Breast epithelium (tissue), 4 donors: ENCODE measurements around the gene UBE2O. TPM values are rescaled to one million over a fixed set of nuclear protein-coding genes. Genes with fewer than 3 reads are reported as not detected.

Source experiments
- DNase-seq, 2 donors: peaks; one replicate each; pipeline ENCODE4 v3.0.0-alpha.2; 2019; ENCODE audit warnings: low spot score in 2 of 2
- H3K27ac ChIP-seq, 2 donors: fragments of 200-600 bp; sonication (generic) in 1 of 2; one replicate each; pipeline ENCODE4 v1.5.1; 2016 to 2019; ENCODE audit warnings: mild to moderate bottlenecking in 1 of 2
- H3K27me3 ChIP-seq, 2 donors: fragments of 200-600 bp; sonication (generic) in 1 of 2; one replicate each; pipeline versions ENCODE4 v1.5.1 to v1.6.0; 2017 to 2019; ENCODE audit warnings: control low read depth in 1 of 2, mild to moderate bottlenecking in 1 of 2
- H3K36me3 ChIP-seq: fragments of 200-600 bp; one replicate; pipeline ENCODE4 v1.5.1; 2019
- H3K4me1 ChIP-seq, 2 donors: fragments of 200-600 bp; sonication (generic); one replicate each; pipeline ENCODE4 v1.5.1; 2016 to 2019; ENCODE audit warnings: control low read depth in 1 of 2
- H3K4me3 ChIP-seq, 3 donors: fragments of 200-600 bp; sonication (generic); 1 replicate in 2 of 3; 2 replicates in 1 of 3; pipeline ENCODE4 v1.5.1; 2016 to 2019; ENCODE audit warnings: mild to moderate bottlenecking in 3 of 3, moderate library complexity in 2 of 3
- H3K9me3 ChIP-seq, 2 donors: fragments of 200-600 bp; sonication (generic) in 1 of 2; one replicate each; pipeline ENCODE4 v1.5.1; 2016 to 2019; ENCODE audit warnings: control low read depth in 1 of 2
- CTCF ChIP-seq, 3 donors: fragments of 450-650 bp; IDR thresholded peaks; one replicate each; pipeline ENCODE4 v1.5.1; 2016 to 2017; ENCODE audit warnings: antibody characterized with exemption in 3 of 3, mild to moderate bottlenecking in 3 of 3, moderate library complexity in 3 of 3
- POLR2A ChIP-seq: fragments of 450-650 bp; IDR thresholded peaks from one replicate; pipeline ENCODE4 v1.6.1; 2016; ENCODE audit warnings: antibody characterized with exemption, mild to moderate bottlenecking, moderate library complexity
- POLR2AphosphoS5 ChIP-seq, 3 donors: sonication (generic); formaldehyde crosslinking; IDR thresholded peaks; one replicate each; pipeline ENCODE4 v1.6.1; 2017; ENCODE audit warnings: antibody characterized with exemption in 3 of 3
- intact Hi-C: fragments of 100-400 bp; cut with DNase I; formaldehyde crosslinking; loops from one replicate; pipeline ENCODE4 v1.15.1; 2023; ENCODE audit warnings: low total_unique reads
- total RNA-seq, 3 donors: library from RNA; depleted of rRNA; stranded (reverse); fragments of >200 nt; gene quantifications; one replicate each; pipeline ENCODE4 v1.1.0, GENCODE V29; 2016

The UBE2O gene
- total RNA-seq, 3 donors from 2014 or later, result 17.4 to 22.5 (median 17.7) TPM

GRCh38 chr17:76399175-76400172 is 53.5 kb downstream of the UBE2O start:
- no peak overlapping the region for H3K27ac ChIP-seq
- H3K4me3 ChIP-seq, result no peak overlapping the region
- no peak for DNase-seq
- H3K36me3 ChIP-seq, result peaks cover 5% of the 10 kb centered on the region
- intact Hi-C loops, result loop anchor here (5.0 to 10.0 kb wide), 2 partner anchors 92 to 575 kb away; partner anchors contain the start of gene QRICH2
- H3K9me3 ChIP-seq, result no peaks in the 10 kb centered on the region
- no peaks in the 10 kb centered on the region for H3K27me3 ChIP-seq
- no peaks in the 10 kb centered on the region for H3K4me1 ChIP-seq
- TF ChIP-seq CTCF (IDR thresholded peaks at IDR 0.05), result no peak
- TF ChIP-seq POLR2A, result no peak
- no peak for TF ChIP-seq POLR2AphosphoS5 (IDR thresholded peaks at IDR 0.05)

GRCh38 chr17:76398523-76399174 is 54.3 kb downstream of the UBE2O start:
- Histone ChIP-seq H3K27ac (no peak overlapping the region), H3K4me3 (no peak overlapping the region), H3K4me1 (no peaks in the 10 kb centered on the region), H3K27me3 (no peaks in the 10 kb centered on the region), H3K9me3 (no peaks in the 10 kb centered on the region), H3K36me3 (peaks cover 5% of the 10 kb centered on the region)
- intact Hi-C loops, result loop anchor here (5.0 kb wide), 1 partner anchor 91 kb away; the partner anchor contains the start of gene QRICH2
- TF ChIP-seq CTCF (IDR thresholded peaks at IDR 0.05), result no peak
- DNase-seq, result no peak

GRCh38 chr17:76397687-76398522 is 55.0 kb downstream of the UBE2O start:
- Histone ChIP-seq H3K4me3 (no peak overlapping the region), H3K27me3 (no peaks in the 10 kb centered on the region), H3K4me1 (no peaks in the 10 kb centered on the region), H3K36me3 (peaks cover 5% of the 10 kb centered on the region), H3K27ac (no peak overlapping the region), H3K9me3 (no peaks in the 10 kb centered on the region)
- no peak for TF ChIP-seq POLR2AphosphoS5 (IDR thresholded peaks at IDR 0.05)
- TF ChIP-seq CTCF (IDR thresholded peaks at IDR 0.05), result peak; percentile 97 to 98 (median 97)
- no peak for TF ChIP-seq POLR2A
- intact Hi-C loops, result loop anchor here (5.0 kb wide), 1 partner anchor 91 kb away; the partner anchor contains the start of gene QRICH2
- peak; percentile 87 to 92 for DNase-seq

- peaks cover 5% of the 10 kb centered on the region for H3K36me3 ChIP-seq
- intact Hi-C loops, result loop anchor here (5.0 kb wide), 1 partner anchor 90 kb away; the partner anchor contains the start of gene QRICH2
Observed at GRCh38 chr17:76397184-76397583, 55.8 kb downstream of the UBE2O start.

More at GRCh38 chr17:76397184-76397583, 55.8 kb downstream of the UBE2O start:
- Histone ChIP-seq H3K27me3 (no peaks in the 10 kb centered on the region), H3K9me3 (no peaks in the 10 kb centered on the region), H3K4me3 (no peak overlapping the region), H3K4me1 (no peaks in the 10 kb centered on the region), H3K27ac (no peak overlapping the region)
- TF ChIP-seq POLR2AphosphoS5 (IDR thresholded peaks at IDR 0.05) (no peak), CTCF (IDR thresholded peaks at IDR 0.05) (no peak), POLR2A (no peak)
- DNase-seq, result no peak
